ENCODE measurements around the gene MMEL1. TPM values are rescaled to one million over a fixed set of nuclear protein-coding genes. Genes with fewer than 3 reads are reported as not detected.

Gene MMEL1
- total and polyA plus RNA-seq, 2 of the 13 experiments (the other 11 are each of a cell fraction or from before 2014, with no cell fraction given) = 0.48 TPM; not detected in 1

DNA sequence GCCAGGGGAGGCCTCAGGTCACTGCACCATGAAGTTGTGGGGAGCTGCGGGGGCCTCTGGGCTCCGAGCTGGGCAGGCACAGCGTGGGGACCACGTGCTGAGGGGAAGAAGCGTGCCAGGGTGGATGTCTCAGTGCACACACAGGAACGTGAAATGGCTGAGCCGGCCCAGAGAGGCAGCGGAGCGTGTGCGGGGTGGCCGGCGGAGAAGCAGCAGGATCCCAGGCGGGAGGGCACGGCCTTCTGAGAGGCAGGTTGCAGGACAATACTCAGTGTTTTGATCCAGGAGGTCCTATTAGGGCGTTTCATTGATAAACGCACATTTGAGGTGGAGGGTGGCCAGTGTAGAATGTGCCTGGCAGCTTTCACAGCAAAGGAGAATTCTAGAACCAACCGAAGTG lies 63.8 kb downstream of the MMEL1 start:
- ChIA-PET POLR2A (no interaction called here), CTCF (ENCODE audit: low intra/inter-chr PET ratio, low total read pairs) (no interaction called here)
- intact Hi-C loops (cut with micrococcal nuclease; ENCODE audit: unreplicated experiment) = no loop called here
- Histone ChIP-seq H3K27ac (ENCODE audit: extremely low read length, insufficient read depth, low read length) (no peak overlapping the region), H2AFZ (ENCODE audit: low read length) (no peak overlapping the region), H4K20me1 (ENCODE audit: insufficient read depth, low read length) (no peaks in the 10 kb centered on the region), H3K79me2 (ENCODE audit: insufficient read depth, low read length) (no peaks in the 10 kb centered on the region), H3K9me3 (ENCODE audit: low read length) (peaks cover 11% of the 10 kb centered on the region), H3K27me3 (ENCODE audit: control insufficient read depth in 1 of 2, insufficient read depth in 2 of 2, low read length in 2 of 2) (peaks cover 5 to 40% of the 10 kb centered on the region in 2 experiments; a peak in 4 of 5 replicates), H3K4me3 (replicated peaks in 1 of 3; ENCODE audit: insufficient read depth in 1 of 3, low read depth in 2 of 3, low read length in 3 of 3) (no peak overlapping the region), H3K9ac (ENCODE audit: insufficient read depth, low read depth, low read length) (no peak overlapping the region), H3K36me3 (replicated peaks in 1 of 2; ENCODE audit: control insufficient read depth in 1 of 2, insufficient read depth in 2 of 2, low read length in 2 of 2) (no peaks in the 10 kb centered on the region), H3K4me1 (ENCODE audit: insufficient read depth, low read length) (peaks cover 41% of the 10 kb centered on the region), H3K4me2 (ENCODE audit: low read depth, low read length) (peak overlapping the region; percentile 7; the same call in 1 of the 2 replicates)
- no TSS peak for BruUV-seq (replicated peaks)
- DNase-seq (ENCODE audit: low spot score) (no peak), ATAC-seq (peak; percentile 6; the same call in 1 of the 3 replicates), FAIRE-seq (no peak)
- in situ Hi-C loops (cut with HindIII; ENCODE audit: extremely low pct_ligation_motif_present, low pct_unique_long_range_greater_than_20kb) = no loop called here
- 42% methylated on average over 12 of the region's 17 CpGs for WGBS (ENCODE audit: low lambda C conversion rate)
- TF ChIP-seq ZKSCAN1 (IDR thresholded peaks at IDR 0.05; ENCODE audit: low read length) (no peak), ZNF180 (CRISPR knock-in tag; IDR thresholded peaks at IDR 0.05; ENCODE audit: borderline replicate concordance, low read depth) (no peak), NFE2 (CRISPR knock-in tag; IDR thresholded peaks at IDR 0.05) (no peak), NCOA1 (CRISPR knock-in tag; IDR thresholded peaks at IDR 0.05) (no peak), GABPB1 (CRISPR knock-in tag; IDR thresholded peaks at IDR 0.05) (no peak), TCF12 (IDR thresholded peaks at IDR 0.05) (no peak), TCF12 (CRISPR knock-in tag; IDR thresholded peaks at IDR 0.05) (no peak), ZNF446 (CRISPR knock-in tag; IDR thresholded peaks at IDR 0.05) (no peak), ELK4 (CRISPR knock-in tag; IDR thresholded peaks at IDR 0.05; ENCODE audit: borderline replicate concordance) (no peak), ARID2 (CRISPR knock-in tag; IDR thresholded peaks at IDR 0.05; ENCODE audit: borderline replicate concordance) (no peak), ZBTB49 (CRISPR knock-in tag; IDR thresholded peaks at IDR 0.05; ENCODE audit: borderline replicate concordance) (no peak), ZNF737 (CRISPR knock-in tag; IDR thresholded peaks at IDR 0.05; ENCODE audit: borderline replicate concordance) (no peak), TRAFD1 (CRISPR knock-in tag; IDR thresholded peaks at IDR 0.05; ENCODE audit: borderline replicate concordance) (no peak), THYN1 (CRISPR knock-in tag; IDR thresholded peaks at IDR 0.05; ENCODE audit: borderline replicate concordance, low read depth) (no peak), RFXAP (CRISPR knock-in tag; IDR thresholded peaks at IDR 0.05; ENCODE audit: borderline replicate concordance) (no peak), ZNF704 (CRISPR knock-in tag; IDR thresholded peaks at IDR 0.05; ENCODE audit: borderline replicate concordance) (no peak)
- TF ChIP-seq, protein P1, sequence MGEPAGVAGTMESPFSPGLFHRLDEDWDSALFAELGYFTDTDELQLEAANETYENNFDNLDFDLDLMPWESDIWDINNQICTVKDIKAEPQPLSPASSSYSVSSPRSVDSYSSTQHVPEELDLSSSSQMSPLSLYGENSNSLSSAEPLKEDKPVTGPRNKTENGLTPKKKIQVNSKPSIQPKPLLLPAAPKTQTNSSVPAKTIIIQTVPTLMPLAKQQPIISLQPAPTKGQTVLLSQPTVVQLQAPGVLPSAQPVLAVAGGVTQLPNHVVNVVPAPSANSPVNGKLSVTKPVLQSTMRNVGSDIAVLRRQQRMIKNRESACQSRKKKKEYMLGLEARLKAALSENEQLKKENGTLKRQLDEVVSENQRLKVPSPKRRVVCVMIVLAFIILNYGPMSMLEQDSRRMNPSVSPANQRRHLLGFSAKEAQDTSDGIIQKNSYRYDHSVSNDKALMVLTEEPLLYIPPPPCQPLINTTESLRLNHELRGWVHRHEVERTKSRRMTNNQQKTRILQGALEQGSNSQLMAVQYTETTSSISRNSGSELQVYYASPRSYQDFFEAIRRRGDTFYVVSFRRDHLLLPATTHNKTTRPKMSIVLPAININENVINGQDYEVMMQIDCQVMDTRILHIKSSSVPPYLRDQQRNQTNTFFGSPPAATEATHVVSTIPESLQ (CRISPR knock-in tag; conservative IDR thresholded peaks at IDR 0.05) = no peak

All from HepG2 (cell line).